HG03103 (cell line): Measurements from ENCODE around the gene TNXB.
"Not testable (repeated sequence)": the region's sequence is repeated elsewhere in the genome, so short reads cannot be mapped to it uniquely, and the experiment has no call there.

Experiments
- ATAC-seq: cut with Tn5 transposase; IDR thresholded peaks from one replicate; pipeline ENCODE4 v1.9.1; 2021; ENCODE audit warnings: low read depth; ENCODE audit not compliant: unreplicated experiment

Gene TNXB

GRCh38 chr6:32008616-32009015 is 100.5 kb downstream of the TNXB start:
- not testable (repeated sequence) for ATAC-seq

GRCh38 chr6:32008037-32008436 is 101.1 kb downstream of the TNXB start:
- not testable (repeated sequence) for ATAC-seq

DNA sequence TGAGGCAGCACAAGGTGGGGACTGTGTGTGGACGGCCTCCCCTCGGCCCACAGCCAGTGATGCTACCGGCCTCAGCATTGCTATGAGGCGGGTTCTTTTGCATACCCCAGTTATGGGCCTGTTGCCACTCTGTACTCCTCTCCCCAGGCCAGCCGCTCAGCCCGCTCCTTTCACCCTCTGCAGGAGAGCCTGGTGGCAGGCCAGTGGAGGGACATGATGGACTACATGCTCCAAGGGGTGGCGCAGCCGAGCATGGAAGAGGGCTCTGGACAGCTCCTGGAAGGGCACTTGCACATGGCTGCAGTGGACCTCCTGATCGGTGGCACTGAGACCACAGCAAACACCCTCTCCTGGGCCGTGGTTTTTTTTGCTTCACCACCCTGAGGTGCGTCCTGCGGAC is 102.1 kb downstream of the TNXB start:
- not testable (repeated sequence) for ATAC-seq

GRCh38 chr6:32005991-32006529 is 103.1 kb downstream of the TNXB start:
- ATAC-seq = not testable (repeated sequence)

GRCh38 chr6:32005538-32005880 is 103.6 kb downstream of the TNXB start:
- ATAC-seq = not testable (repeated sequence)

GRCh38 chr6:32004864-32005537 is 104.1 kb downstream of the TNXB start:
- not testable (repeated sequence) for ATAC-seq

DNA sequence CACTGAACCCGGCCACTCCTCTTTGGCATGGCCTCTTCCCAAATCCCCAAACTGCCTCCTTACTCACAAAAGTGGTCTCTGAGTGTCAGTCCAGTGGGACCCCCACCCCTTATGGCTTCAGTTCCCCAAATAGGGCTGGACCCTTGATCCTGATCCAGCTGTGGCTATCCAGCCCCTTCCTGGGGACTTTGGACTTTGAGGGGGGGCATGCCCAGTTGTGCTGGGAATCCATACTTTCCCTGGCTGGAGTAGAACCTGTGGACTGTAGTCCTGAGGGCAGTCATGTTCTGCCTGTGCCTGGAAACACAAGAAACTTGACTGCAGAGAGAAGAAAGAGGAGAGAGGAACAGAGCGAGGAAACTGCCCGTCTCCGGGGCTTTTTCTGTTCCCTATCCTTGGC is 104.7 kb downstream of the TNXB start:
- not testable (repeated sequence) for ATAC-seq

DNA sequence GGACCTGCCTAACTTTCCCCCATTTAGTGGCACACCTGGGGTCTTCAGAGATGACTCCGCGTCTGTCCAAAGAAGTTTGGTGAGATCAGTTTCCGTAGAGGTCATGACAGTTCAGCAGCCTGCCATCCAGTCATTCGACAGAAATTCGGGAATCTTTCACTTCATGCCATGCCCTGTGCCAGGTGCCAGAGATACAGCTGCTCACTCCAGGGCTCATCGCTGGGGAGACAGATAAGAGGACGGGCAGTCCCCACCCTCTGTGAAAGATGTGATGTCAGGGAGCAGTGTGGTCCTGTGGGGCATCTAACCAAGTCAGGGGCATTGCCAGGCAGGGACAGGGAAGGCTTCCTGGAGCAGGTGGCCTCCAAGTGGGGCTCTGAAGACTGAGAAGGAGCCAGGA is 105.8 kb downstream of the TNXB start:
- not testable (repeated sequence) for ATAC-seq

DNA sequence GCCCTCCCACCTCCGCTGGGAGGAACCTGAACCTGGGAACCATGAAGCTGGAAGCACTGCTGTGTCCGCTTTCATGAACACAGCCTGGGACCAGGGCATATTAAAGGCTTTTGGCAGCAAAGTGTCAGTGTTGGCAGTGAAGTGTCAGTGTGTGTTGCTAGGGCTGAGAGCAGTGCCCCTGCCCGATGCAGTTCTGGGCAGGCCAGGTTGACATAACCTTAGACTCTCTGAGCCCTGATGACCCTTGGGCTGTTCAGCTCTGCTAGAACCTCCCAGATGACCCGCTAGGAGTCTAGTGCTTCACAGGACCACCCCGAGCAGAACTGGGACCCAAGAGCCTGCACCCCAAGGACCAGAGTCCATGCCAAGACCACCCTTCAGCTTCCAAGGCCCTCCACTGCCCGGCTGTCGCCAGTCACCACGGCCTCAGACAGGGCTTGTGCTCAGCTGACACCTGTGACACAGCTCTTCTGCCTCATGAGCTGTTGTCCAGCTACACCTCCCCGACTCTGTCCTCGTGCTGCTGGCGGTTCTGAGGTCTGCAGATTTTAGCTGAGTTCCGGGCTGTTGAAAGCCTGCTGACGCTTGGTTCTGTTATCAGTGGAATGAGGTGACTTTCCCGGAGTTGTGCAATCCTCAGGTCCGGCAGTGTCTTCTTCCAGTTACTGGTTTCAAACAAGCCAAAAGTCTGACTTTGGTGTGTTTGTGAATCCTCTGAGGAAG is 106.4 kb downstream of the TNXB start:
- not testable (repeated sequence) for ATAC-seq

GRCh38 chr6:31996385-31996784 is 112.8 kb downstream of the TNXB start:
- ATAC-seq = not testable (repeated sequence)

- not testable (repeated sequence) for ATAC-seq
Observed at GRCh38 chr6:31994421-31994820, 114.7 kb downstream of the TNXB start.
